T-helper 9 cell (primary cell): ENCODE data around the gene MYO6.
"Not testable (repeated sequence)": the region's sequence is repeated elsewhere in the genome, so short reads cannot be mapped to it uniquely, and the experiment has no call there.

ENCODE experiments used
- DNase-seq: peaks from one replicate; pipeline ENCODE4 v3.0.0-alpha.2; 2020

The MYO6 gene

DNA sequence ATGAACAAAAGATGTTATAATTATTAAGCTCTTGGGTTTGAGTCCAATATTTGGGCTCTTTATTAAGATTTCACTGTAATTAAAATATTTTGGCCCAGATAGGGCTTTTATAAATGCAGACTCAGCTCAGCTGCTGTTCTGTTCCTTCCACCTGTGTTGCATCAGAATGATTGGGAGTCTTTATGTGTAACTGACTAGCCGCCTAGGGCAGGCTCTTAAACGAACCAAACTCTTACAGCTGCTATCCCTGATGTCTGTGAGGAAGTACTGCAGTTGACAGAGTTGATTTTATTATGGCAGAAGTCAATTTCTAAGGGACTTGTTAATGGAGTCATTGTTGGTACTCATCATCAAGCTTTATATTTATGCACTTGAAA is 144.7 kb downstream of the MYO6 start:
- DNase-seq, result no peak

DNA sequence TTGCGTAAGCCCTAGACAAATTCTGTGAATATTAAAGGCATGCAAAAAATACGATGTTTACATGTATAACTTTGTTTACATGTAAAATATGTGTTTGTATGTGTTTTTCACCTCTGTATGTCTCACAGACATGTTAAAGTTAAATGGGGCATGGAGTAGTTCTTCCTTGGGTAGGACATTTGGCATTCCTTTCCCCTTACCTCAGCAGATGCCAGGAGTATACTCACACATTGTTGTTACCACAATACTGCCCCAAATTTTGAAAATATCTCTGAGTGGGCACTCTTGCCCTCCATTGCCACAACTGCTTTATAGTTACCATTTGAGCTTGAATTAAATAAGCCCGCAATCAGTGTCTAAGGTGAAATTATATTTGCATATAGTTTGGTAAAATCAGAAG is 147.5 kb downstream of the MYO6 start:
- DNase-seq, result no peak

DNA sequence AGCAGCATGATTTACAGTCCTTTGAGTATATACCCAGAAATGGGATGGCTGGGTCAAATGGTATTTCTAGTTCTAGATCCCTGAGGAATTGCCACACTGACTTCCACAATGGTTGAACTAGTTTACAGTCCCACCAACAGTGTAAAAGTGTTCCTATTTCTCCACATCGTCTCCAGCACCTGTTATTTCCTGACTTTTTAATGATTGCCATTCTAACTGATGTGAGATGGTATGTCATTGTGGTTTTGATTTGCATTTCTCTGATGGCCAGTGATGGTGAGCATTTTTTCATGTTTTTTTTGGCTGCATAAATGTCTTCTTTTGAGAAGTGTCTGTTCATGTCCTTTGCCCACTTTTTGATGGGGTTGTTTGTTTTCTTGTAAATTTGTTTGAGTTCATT is 151.2 kb downstream of the MYO6 start:
- DNase-seq, result not testable (repeated sequence)

DNA sequence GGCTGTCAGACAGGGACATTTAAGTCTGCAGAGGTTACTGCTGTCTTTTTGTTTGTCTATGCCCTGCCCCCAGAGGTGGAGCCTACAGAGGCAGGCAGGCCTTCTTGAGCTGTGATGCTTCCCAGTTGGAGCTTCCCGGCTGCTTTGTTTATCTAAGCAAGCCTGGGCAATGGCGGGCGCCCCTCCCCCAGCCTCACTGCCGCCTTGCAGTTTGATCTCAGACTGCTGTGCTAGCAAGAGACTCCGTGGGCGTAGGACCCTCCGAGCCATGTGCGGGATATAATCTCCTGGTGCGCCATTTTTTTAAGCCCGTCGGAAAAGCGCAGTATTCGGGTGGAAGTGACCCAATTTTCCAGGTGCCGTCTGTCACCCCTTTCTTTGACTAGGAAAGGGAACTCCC is 156.1 kb downstream of the MYO6 start:
- not testable (repeated sequence) for DNase-seq

DNA sequence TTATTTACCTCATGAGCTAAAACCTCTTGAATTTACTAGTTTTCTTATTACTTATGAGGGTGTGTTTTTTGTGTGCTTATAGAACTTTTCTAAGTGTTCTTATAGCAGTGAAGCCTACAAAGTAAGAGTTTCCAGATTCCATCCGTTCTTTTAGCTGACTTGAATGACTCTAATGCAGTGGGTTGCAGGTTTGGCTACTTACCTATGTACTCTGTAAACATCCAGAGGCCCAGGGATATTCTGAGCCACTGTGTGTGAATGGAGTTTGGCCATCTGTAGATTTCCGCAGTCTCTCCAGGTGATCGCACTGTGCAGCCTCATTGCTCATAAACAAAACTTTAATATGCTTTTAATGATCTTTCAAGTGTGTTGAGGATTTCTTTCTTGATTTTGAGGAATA is 157.8 kb downstream of the MYO6 start:
- DNase-seq, result no peak

DNA sequence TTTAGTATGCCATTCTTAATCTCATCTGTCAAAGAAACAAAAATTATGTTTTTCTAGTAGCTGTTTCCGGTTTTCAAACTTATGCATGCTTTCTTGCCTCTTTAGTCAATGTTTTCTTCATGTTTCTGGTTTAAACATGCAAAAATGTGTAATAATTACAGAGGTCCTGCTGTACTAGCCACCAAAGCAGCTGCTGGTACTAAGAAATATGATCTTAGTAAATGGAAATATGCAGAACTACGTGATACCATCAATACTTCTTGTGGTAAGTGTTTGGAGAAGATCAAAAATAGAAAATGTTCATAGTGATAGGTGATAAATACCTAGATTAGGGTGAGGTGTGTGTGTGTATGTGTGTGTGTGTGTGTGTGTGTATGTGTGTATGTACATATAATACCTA is 158.4 kb downstream of the MYO6 start:
- no peak for DNase-seq

DNA sequence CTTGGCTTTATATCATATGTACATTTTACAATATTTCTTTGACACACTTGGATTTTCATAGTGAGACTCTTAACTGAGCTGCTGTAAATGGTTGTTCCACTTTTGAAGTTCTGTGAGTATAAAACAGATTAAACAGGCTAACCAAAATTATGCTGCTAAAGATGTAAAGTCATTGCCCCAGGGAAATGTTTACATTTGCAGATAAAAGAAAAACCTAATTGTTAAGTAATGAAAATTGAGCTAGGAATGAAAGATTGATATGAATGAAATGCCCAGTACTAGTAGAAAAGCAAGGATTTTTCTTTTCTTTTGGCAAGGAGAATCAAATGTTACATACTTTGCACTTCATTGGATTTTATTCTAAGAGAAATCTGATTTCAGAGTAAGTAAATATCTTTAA is 164.0 kb downstream of the MYO6 start:
- no peak for DNase-seq

DNA sequence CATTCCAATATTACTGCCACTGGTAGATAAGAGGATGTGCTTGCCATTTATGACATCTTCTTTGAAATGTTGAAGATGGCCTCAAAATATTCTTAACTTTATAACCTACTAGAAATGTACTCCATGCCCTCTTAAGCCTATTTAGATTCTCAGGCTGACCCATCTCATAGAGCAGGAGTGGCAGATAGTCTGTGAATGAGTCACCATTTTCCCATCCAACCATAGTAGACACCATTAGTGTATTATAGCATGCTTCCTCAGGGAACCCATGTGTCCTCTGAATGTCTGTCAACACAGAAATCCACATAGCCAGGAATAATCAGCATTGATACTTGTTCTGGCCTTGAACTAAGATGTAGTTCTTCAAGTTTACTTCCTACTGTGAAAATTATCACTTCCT is 173.2 kb downstream of the MYO6 start:
- no peak for DNase-seq

DNA sequence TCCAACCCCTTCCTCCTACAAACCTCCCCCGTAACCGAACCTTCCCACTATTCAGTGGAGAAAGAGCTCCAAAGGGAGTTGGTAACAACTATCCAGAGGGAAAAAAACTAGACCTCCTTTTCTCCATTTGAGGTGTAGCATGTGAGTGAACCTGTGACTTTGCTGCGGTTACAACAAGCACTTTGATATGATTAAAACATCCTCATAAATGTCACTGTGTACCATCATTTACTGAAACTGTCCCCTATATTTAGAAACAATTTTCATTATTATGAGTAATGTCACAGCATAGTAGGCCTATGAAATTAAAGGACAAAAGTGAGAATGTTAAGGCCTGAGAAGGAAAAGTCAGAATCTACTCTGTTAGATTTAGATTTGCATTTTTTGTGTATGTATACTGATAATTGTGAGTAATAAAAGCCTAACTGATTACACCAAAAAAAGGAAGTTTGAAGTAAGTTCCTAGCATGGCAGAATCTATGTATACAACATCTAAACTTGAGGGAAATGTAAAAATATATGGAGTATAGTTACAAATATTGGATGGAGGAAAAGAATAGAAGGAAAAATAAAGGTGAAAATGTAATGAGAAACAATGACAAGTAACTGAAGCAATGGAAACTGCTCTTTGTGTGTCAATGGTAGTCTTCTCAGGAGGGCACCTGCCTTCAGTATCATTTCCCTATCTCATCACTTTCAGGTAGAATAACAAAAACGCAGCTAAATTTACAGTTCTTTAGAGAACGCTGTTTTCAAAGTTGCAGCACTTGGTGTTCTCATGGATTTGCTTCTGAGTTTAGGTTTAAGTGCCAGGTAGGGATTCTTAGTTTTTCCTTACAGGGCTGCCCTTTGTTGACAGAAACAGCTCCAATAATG is 177.5 kb downstream of the MYO6 start:
- no peak for DNase-seq

DNA sequence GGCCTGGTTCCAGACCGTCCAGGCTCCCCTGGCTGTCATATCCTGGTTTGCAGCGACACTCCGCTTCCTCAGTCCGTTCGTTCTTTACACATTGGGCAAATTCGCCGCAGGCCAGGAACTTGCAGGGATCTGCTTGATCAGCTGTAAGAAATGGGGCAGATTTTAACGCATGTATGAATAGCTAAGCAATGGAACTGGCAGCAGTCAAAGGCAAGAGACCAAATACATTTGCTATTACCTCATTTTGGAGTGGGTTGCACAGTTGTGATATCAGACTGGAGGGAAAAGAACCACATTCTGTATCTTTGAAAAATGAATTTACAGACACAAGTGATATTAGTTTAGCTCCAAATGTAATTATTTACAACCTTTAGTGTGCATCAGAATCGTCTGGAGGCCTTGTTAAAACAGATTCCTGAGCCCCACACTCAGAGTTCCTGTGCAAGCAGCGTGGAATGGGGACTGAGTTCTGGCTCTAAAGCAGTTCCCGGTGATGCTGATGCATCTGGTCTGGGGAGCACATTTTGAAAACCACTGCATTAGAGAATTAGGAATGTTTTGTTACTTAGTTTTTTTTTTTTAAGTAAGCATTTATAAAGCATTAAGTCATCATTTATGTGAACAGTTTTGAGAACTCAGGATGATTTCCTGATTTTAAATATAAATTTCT is 182.1 kb downstream of the MYO6 start:
- no peak for DNase-seq

DNA sequence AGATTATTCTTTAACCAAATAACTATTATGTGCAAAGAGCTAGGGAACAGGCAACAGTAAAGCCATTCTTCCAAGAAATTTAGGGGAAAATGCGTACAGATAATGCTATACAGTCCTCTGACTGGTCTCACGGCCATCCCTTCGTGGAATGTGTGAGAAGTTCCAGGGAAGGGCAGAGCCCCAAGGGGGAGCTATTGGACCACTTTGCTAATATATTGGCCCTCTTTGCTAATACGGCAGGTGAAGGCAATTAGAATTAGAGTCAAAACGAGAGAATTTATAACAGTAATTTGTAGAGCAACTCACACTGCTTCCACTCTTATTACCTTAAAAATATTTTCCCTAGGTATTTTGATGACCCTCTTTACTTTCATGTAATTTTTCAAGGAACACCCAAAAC is 183.0 kb downstream of the MYO6 start:
- DNase-seq, result no peak

DNA sequence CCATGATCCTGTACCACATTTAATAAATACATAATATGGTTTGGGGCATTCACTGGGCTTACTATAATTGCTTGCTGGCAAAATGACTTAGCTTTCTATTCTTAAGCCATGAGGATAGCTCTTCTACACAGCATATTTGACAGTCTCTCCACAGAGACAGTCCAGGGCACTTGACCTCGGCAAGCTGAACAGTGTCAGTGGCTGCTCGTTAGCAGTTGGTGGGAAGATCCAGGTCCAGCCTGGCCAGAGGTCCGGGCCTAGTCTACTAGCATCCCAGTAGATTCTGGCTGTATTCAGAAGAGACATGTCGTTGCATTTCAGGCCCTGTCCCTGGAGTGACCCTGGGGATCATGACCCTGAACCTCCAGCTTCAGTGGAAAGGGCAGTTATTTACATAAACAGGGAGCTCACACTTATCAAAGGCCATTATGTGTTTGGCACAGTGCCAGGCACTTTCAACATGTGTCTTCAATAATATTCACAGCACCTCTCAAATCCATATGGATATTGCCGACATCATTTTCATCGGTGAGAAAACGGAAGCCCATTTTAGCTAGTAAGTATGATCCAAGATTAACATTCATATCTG is 184.4 kb downstream of the MYO6 start:
- DNase-seq, result no peak

DNA sequence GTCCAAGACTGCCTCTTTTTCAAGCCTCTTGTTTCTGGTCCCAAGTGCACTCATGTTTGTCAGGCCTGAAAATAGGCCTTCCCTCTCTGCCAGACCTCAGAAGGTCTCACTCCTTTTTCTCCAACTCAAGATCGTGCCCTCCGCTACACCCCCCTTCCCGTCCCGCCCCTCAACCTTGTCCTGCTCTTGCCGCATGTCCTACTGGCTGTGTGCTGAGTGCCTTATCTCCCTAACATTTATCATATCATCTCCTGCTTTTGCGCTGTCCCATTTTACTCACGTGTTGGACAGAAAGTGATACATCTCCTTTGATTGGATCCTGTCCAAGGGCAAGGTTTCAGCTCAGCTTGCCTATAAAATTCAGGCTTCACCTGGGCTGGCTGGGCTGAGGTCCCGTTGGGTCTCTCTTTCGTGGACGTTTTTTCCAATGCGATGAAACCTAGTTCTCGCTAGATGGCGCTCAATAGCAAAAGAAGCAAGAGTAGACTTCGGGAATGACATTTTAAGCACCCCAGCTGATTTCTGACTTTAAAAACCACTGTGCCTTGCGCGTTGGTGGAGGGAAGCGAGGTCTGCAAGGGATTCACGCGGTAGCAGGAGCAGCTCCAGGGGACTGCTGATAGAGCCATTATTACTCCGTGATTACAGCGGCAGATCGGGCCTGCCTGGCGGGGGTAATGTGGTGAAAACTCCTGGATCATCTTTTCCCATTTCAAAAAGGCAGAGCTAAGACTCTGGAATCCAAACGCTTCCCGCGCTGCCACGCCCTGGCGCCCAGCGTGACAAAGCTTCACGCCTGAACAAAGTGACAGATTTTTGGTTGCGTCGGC is 185.8 kb downstream of the MYO6 start:
- no peak for DNase-seq

DNA sequence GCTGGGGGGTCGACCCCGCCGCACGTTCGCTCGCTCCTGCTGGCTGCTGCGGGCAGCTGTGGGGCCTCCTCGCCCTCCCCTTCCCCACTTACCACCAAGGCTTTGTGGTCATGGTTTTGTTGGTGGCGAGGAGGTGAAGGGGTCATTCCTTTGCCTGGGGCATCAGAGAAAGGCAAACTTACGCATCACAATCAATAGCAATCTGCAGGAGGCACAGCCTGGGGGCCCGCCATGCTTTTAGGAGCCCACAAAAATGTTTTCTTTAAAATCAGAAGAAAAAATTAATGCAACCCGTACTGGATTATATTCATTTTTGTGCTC is 186.4 kb downstream of the MYO6 start:
- no peak for DNase-seq

DNA sequence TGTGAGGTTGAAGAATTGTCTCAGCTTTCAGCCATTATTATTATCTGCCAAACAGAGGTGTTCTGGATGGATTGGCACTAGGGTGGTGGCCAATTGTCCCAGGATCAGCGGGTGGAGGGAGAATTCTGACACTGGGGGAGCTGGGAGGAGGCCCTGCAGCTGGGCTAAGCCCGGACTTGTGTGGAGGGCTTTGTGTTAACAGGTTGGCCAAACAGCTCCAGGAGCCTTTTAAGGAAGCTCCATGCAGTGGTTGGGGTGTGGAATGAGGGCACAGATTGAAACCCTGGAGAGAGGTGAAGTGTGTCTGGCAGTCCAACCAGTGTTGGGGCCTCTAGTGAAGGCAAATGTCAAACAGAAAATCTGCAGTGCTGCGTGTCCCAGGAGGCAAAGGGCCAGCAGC is 187.6 kb downstream of the MYO6 start:
- no peak for DNase-seq

DNA sequence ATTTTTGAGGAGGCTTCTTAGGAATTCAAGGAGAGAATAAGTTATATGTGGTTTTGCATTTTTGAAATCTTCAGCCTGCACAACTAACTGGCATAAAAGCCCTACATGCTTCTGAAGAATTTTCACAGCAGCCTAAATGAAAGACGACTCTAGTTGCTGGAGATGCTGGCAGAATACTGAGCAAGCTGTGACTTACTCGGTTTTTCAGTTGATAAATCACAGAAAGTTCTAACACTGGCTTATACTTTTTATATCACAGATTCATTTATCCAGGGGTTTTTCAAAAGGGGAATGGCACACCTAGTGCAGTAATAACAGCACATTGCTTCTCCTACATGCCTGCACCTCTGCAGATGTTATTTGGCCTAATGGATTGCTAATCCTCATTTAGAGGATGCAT is 188.8 kb downstream of the MYO6 start:
- DNase-seq, result no peak

DNA sequence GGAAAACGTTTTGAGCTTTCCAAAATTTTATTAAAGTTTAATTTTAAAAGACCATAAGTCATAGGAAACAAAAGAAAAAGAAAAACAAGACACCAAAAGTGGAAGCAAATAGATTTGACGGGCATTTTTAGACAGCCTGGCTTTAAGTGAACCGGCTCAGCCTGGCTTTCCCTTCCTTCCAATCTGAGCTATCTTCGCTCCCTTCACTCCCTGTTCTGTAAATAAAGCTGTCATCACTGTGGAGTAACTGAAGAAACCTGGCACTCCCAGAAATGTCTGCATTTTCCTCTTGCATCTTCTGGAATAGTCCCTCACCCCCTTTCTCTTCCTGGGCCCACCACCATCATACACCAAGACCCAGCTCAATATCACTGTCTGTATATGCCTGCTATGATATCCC is 191.5 kb downstream of the MYO6 start:
- DNase-seq, result no peak

DNA sequence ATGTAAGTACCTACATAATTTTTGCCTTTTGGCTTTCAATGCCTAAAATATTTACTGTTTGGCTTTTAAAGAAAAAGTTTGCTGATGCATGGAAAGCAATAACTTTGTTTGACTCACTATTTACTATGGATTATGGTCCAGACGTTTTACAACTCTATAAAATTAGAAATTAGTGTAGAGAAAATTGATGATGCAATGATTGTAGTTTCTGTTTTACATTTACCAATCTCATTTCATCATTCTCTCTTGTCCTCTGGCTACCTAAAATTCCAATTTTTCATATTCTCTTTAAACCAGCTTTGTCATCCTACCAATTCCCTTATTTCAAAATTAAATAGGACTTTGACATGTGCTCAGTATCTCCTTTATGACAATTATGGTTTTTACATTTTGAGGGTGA is 192.5 kb downstream of the MYO6 start:
- no peak for DNase-seq

DNA sequence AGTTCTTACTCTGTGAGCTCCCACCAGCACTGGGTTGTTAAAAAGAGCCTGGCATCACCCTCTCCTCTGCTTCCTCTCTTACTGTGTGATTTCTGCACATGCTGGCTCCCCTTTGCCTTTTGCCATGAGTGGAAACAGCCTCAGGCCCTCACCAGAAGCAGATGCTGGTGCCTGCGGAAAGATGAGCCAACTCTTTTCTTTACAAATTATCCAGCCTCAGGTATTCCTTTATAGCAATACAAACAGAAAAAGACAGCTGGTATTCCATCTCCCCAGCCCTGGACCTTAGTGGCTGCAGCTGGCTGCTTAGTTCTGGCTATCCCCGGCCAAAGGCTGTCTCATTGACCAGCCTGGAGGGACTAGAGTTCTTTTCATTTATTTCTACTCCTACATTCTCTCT is 194.3 kb downstream of the MYO6 start:
- DNase-seq, result no peak

DNA sequence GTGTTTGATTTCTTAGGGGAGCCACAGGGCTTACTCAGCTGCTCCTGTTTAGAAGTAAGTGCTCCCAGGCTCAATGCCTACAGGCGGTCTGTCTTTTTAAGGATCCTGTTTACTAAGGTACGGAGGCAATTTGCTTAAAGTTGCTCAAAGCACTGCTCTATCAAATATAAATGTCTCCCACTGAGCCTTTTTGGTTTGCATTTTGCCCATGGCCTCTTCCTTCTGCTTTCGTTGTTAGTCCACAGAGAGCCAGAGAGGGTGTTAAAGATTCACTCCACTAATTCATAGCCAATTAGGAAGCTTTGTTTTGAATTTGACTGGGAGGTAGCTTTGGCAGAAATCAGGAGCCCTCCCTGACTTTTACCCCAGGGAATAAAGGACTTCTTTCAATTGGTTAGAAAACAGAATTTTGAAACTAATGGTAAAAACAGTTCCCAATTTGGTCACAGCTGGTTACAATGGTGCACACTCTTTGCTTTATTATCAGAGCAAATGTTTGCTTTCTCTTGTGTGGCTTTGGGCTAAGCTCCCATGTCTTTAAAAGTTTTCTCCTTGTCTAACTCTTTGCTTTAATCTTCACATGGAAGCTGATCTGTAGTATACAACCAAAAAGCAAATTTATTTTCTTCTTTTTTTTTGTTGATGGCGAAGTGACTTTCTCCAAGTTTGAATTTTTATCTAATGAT is 197.2 kb downstream of the MYO6 start:
- no peak for DNase-seq

DNA sequence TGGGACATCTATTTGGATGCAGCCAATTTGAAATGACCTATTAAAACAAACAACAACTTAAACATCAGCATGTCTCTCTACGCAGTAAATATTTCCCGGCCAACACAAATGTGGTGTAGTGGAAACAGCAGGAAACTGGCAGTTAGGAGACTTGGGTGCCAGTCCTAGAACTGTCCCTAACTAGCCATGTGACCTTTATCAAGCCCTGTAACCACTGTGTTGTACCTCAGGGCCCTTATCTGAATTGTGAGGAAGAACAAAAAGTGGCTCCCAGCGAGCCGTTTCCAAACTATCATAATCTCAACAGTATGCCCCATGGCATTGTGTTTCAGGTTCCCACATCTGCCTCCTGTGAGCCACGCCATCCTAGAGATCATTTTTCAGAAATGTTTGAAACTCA is 198.9 kb downstream of the MYO6 start:
- no peak for DNase-seq

DNA sequence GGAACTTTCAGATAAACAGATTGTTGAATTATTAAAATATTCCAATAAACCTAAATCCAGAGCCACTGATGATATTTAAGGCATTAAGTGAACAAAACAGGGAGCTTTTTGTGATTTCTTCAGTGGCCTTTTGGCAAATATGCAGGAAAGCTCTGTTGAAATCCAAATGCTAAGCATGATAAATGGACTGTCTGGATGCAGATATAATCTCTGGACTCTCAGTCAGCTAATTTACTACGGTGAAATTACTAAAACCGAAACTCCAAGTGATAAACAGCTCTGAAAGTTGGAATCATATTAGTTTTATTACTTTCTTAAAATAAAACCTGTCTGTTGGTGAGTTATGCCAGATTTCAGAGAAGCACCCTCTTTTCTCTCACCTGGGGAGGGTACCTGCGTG is 203.1 kb downstream of the MYO6 start:
- DNase-seq, result no peak

DNA sequence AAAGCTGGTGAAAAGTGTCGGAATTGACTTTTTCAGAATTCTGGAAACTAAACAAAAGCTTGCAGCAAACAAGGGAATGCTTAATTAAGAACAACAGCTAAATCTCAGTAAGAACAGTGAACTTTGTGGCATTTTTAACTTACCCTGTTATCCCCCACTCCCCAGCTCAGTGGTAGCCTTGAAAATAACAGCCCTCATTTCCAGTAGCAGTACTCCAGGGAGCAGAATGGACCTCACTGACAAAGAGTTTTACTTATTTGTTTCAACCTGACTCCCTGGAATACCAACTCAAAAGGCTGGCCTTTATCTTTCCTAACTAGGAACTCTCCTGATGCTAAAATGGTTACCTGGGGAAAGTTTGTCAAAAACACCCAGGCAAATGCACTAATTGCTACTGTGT is 214.5 kb downstream of the MYO6 start:
- no peak for DNase-seq
